Upper lobe of left lung (tissue), 6 donors: ENCODE data around the gene NRXN3. TPM values are rescaled to one million over a fixed set of nuclear protein-coding genes. Genes with fewer than 3 reads are reported as not detected.

ENCODE experiments used
- ATAC-seq, 2 donors: fragments of 200-7000 bp; cut with Tn5 transposase; one replicate each; pipeline ENCODE4 v1.9.1; 2022; ENCODE audit warnings: mild to moderate bottlenecking in 2 of 2, moderate library complexity in 2 of 2; ENCODE audit not compliant: low FRiP score in 2 of 2
- DNase-seq, 2 donors: peaks; one replicate each; pipeline ENCODE4 v3.0.0-alpha.2; 2019 to 2020
- H3K27ac ChIP-seq, 4 donors: fragments of 200-600 bp; sonication (generic); one replicate each; pipeline ENCODE4 v1.5.1; 2016 to 2019
- H3K27me3 ChIP-seq, 4 donors: fragments of 200-600 bp; sonication (generic); one replicate each; pipeline ENCODE4 v1.5.1; 2017 to 2019
- H3K36me3 ChIP-seq, 4 donors: fragments of 200-600 bp; sonication (generic); one replicate each; pipeline ENCODE4 v1.5.1; 2016 to 2019
- H3K4me1 ChIP-seq, 4 donors: fragments of 200-600 bp; sonication (generic); one replicate each; pipeline ENCODE4 v1.5.1; 2018 to 2019
- H3K4me3 ChIP-seq, 4 donors: fragments of 200-600 bp; sonication (generic); one replicate each; pipeline ENCODE4 v1.5.1; 2017 to 2019; ENCODE audit warnings: mild to moderate bottlenecking in 2 of 4, moderate library complexity in 1 of 4
- H3K9me3 ChIP-seq, 4 donors: fragments of 200-600 bp; sonication (generic); one replicate each; pipeline ENCODE4 v1.5.1; 2018 to 2019
- CTCF ChIP-seq, 6 experiments: fragments of 450-650 bp in 4 of 6; fragments of 200-600 bp in 2 of 6; sonication (generic) in 2 of 6; IDR thresholded peaks; one replicate each; pipeline ENCODE4 v1.5.1; 2016 to 2019; ENCODE audit warnings: antibody characterized with exemption in 6 of 6
- EP300 ChIP-seq, 4 donors: sonication (generic); formaldehyde crosslinking; IDR thresholded peaks; one replicate each; pipeline ENCODE4 v1.5.1; 2017; ENCODE audit warnings: antibody characterized with exemption in 4 of 4, control low read depth in 2 of 4
- POLR2A ChIP-seq, 4 donors: fragments of 450-650 bp; IDR thresholded peaks; one replicate each; pipeline ENCODE4 v1.5.1; 2016 to 2017; ENCODE audit warnings: antibody characterized with exemption in 4 of 4, mild to moderate bottlenecking in 2 of 4
- POLR2AphosphoS5 ChIP-seq, 2 donors: sonication (generic); formaldehyde crosslinking; IDR thresholded peaks; one replicate each; pipeline ENCODE4 v1.5.1; 2017; ENCODE audit warnings: antibody characterized with exemption in 2 of 2
- WGBS, 2 donors: methylation state at CpG; one replicate each; pipeline ENCODE4 v1.1.5; 2017 to 2018; 5-methylcytosine and 5-hydroxymethylcytosine counted together
- total RNA-seq, 6 donors: library from RNA; depleted of rRNA in 4 of 6; stranded (reverse); fragments of >200 nt in 4 of 6; gene quantifications; one replicate each; pipeline versions ENCODE4 v1.1.0 to v1.2.1, GENCODE V29; 2016 to 2021
- donor health status: DM: no; HTN: no; CAD: no; lungs with moderate emphysema.
- donor health status: DM: no; HTN: yes; CAD: no; lungs with severe emphysema.

Gene NRXN3
- total RNA-seq, 6 donors from 2014 or later = 4.4 to 14.9 (median 7.2) TPM

- H3K36me3 ChIP-seq = no peaks in the 10 kb centered on the region
- no peak overlapping the region for H3K27ac ChIP-seq
- H3K9me3 ChIP-seq = no peaks in the 10 kb centered on the region
- ATAC-seq (no peak), DNase-seq (no peak)
- WGBS, 2 donors = 35 to 43% methylated on average over 1 of the region's 1 CpG
- no peaks in the 10 kb centered on the region for H3K4me1 ChIP-seq
- H3K4me3 ChIP-seq = no peak overlapping the region
- H3K27me3 ChIP-seq = no peaks in the 10 kb centered on the region
- no peak for TF ChIP-seq CTCF (IDR thresholded peaks at IDR 0.05)
- no peak for TF ChIP-seq EP300 (IDR thresholded peaks at IDR 0.05)
- no peak for TF ChIP-seq POLR2A (IDR thresholded peaks at IDR 0.05)
Measured at GRCh38 chr14:78683981-78684380, 513.8 kb downstream of the NRXN3 start.

GRCh38 chr14:78688503-78688902, 518.3 kb downstream of the NRXN3 start:
- Histone ChIP-seq H3K36me3 (no peaks in the 10 kb centered on the region), H3K9me3 (no peaks in the 10 kb centered on the region), H3K4me1 (no peaks in the 10 kb centered on the region), H3K27me3 (no peaks in the 10 kb centered on the region), H3K27ac (no peak overlapping the region), H3K4me3 (no peak overlapping the region)
- DNase-seq (no peak), ATAC-seq (no peak)
- TF ChIP-seq POLR2A (IDR thresholded peaks at IDR 0.05) = no peak
- TF ChIP-seq POLR2AphosphoS5 (IDR thresholded peaks at IDR 0.05) = no peak
- TF ChIP-seq EP300 (IDR thresholded peaks at IDR 0.05) = no peak
- TF ChIP-seq CTCF (IDR thresholded peaks at IDR 0.05) = no peak
- 83 to 88% methylated on average over 1 of the region's 1 CpG for WGBS, 2 donors

GRCh38 chr14:78690836-78691235, 520.7 kb downstream of the NRXN3 start:
- Histone ChIP-seq H3K36me3 (no peaks in the 10 kb centered on the region), H3K4me1 (no peaks in the 10 kb centered on the region), H3K27me3 (no peaks in the 10 kb centered on the region), H3K9me3 (no peaks in the 10 kb centered on the region), H3K4me3 (no peak overlapping the region), H3K27ac (no peak overlapping the region)
- 81 to 83% methylated on average over 2 of the region's 2 CpGs for WGBS, 2 donors
- DNase-seq (no peak), ATAC-seq (no peak)
- TF ChIP-seq EP300 (IDR thresholded peaks at IDR 0.05) = no peak
- TF ChIP-seq POLR2A (IDR thresholded peaks at IDR 0.05) = no peak
- no peak for TF ChIP-seq CTCF (IDR thresholded peaks at IDR 0.05)
- no peak for TF ChIP-seq POLR2AphosphoS5 (IDR thresholded peaks at IDR 0.05)

- H3K4me1 ChIP-seq = no peaks in the 10 kb centered on the region
- H3K27ac ChIP-seq = no peak overlapping the region
- ATAC-seq = no peak
- no peaks in the 10 kb centered on the region for H3K36me3 ChIP-seq
- no peak for TF ChIP-seq POLR2AphosphoS5 (IDR thresholded peaks at IDR 0.05)
- TF ChIP-seq CTCF (IDR thresholded peaks at IDR 0.05) = peak in 1 of 6 experiments; percentile 28
- no peak for TF ChIP-seq EP300 (IDR thresholded peaks at IDR 0.05)
- no peak for TF ChIP-seq POLR2A (IDR thresholded peaks at IDR 0.05)
- no peak overlapping the region for H3K4me3 ChIP-seq
- 29 to 32% methylated on average over 2 of the region's 2 CpGs for WGBS, 2 donors
- no peak for DNase-seq
- no peaks in the 10 kb centered on the region for H3K27me3 ChIP-seq
- H3K9me3 ChIP-seq = no peaks in the 10 kb centered on the region
Measured at GRCh38 chr14:78697341-78697740, 527.2 kb downstream of the NRXN3 start.

- Histone ChIP-seq H3K9me3 (no peaks in the 10 kb centered on the region), H3K4me1 (no peaks in the 10 kb centered on the region), H3K4me3 (no peak overlapping the region), H3K36me3 (no peaks in the 10 kb centered on the region), H3K27me3 (no peaks in the 10 kb centered on the region), H3K27ac (no peak overlapping the region)
- DNase-seq (no peak), ATAC-seq (no peak)
- WGBS, 2 donors = 81 to 83% methylated on average over 3 of the region's 3 CpGs
- TF ChIP-seq POLR2AphosphoS5 (IDR thresholded peaks at IDR 0.05) = no peak
- TF ChIP-seq CTCF (IDR thresholded peaks at IDR 0.05) = no peak
- no peak for TF ChIP-seq POLR2A (IDR thresholded peaks at IDR 0.05)
- TF ChIP-seq EP300 (IDR thresholded peaks at IDR 0.05) = no peak
Measured at GRCh38 chr14:78698991-78699390, 528.8 kb downstream of the NRXN3 start.
